Type B pancreatic cell (in vitro differentiated cells): Measurements from ENCODE around the gene LRRC36. TPM values are rescaled to one million over a fixed set of nuclear protein-coding genes. Genes with fewer than 3 reads are reported as not detected.

Experiments
- DNase-seq: peaks from one replicate; pipeline ENCODE4 v3.0.0; 2021; ENCODE audit warnings: mixed read lengths; ENCODE audit not compliant: unreplicated experiment; ENCODE audit errors: extremely low spot score
- H3K27ac Mint-ChIP-seq: 2 replicates; pipeline ENCODE4 v1.8.0; 2021; ENCODE audit warnings: mild to moderate bottlenecking, mixed read lengths
- H3K27me3 Mint-ChIP-seq: 2 replicates; pipeline ENCODE4 v1.8.0; 2021; ENCODE audit warnings: mixed read lengths
- H3K36me3 Mint-ChIP-seq: 2 replicates; pipeline ENCODE4 v1.8.0; 2021; ENCODE audit warnings: mixed read lengths
- H3K4me1 Mint-ChIP-seq: one replicate; pipeline ENCODE4 v1.8.0; 2021; ENCODE audit warnings: mixed read lengths; ENCODE audit not compliant: unreplicated experiment
- H3K4me3 Mint-ChIP-seq: 2 replicates; pipeline ENCODE4 v1.8.0; 2021; ENCODE audit warnings: mild to moderate bottlenecking, mixed read lengths
- H3K9me3 Mint-ChIP-seq: 2 replicates; pipeline ENCODE4 v1.8.0; 2021; ENCODE audit warnings: mixed read lengths
- CTCF ChIP-seq: fragments of 200-600 bp; sonication (generic); conservative IDR thresholded peaks from 2 replicates; pipeline ENCODE4 v1.5.0; 2021; ENCODE audit warnings: antibody characterized with exemption, mild to moderate bottlenecking
- total RNA-seq: library from RNA; stranded (reverse); gene quantifications from 2 replicates; pipeline ENCODE4 v1.2.1, GENCODE V29; 2021; ENCODE audit warnings: low replicate concordance

Gene LRRC36
- total RNA-seq, 1 donor from 2014 or later: 1.1 TPM

GRCh38 chr16:67406111-67406971, 79.7 kb downstream of the LRRC36 start:
- peak overlapping the region; percentile 98 for H3K27ac Mint-ChIP-seq

GRCh38 chr16:67407176-67407787, 80.7 kb downstream of the LRRC36 start:
- H3K36me3 Mint-ChIP-seq: peaks cover 3% of the 10 kb centered on the region
- peak overlapping the region; percentile 84 for H3K27ac Mint-ChIP-seq
- no peak overlapping the region for H3K4me3 Mint-ChIP-seq
- H3K27me3 Mint-ChIP-seq: no peaks in the 10 kb centered on the region
- no peak for TF ChIP-seq CTCF
- no peak for DNase-seq
- peaks cover 31% of the 10 kb centered on the region for H3K4me1 Mint-ChIP-seq
- H3K9me3 Mint-ChIP-seq: no peaks in the 10 kb centered on the region

More at GRCh38 chr16:67406111-67406971, 79.7 kb downstream of the LRRC36 start:
- Mint-ChIP-seq H3K9me3 (no peaks in the 10 kb centered on the region), H3K36me3 (peaks cover 3% of the 10 kb centered on the region), H3K4me3 (no peak overlapping the region), H3K4me1 (peaks cover 35% of the 10 kb centered on the region), H3K27me3 (no peaks in the 10 kb centered on the region)
- TF ChIP-seq CTCF: no peak
- DNase-seq: no peak

GRCh38 chr16:67407788-67408452, 81.3 kb downstream of the LRRC36 start:
- Mint-ChIP-seq H3K27me3 (no peaks in the 10 kb centered on the region), H3K27ac (peak overlapping the region; percentile 84), H3K4me3 (no peak overlapping the region), H3K4me1 (peaks cover 30% of the 10 kb centered on the region), H3K9me3 (no peaks in the 10 kb centered on the region), H3K36me3 (peaks cover 3% of the 10 kb centered on the region)
- TF ChIP-seq CTCF: no peak
- DNase-seq: no peak

- no peaks in the 10 kb centered on the region for H3K36me3 Mint-ChIP-seq
- H3K27ac Mint-ChIP-seq: no peak overlapping the region
- no peak for DNase-seq
- no peaks in the 10 kb centered on the region for H3K27me3 Mint-ChIP-seq
- no peak for TF ChIP-seq CTCF
- no peaks in the 10 kb centered on the region for H3K9me3 Mint-ChIP-seq
- H3K4me3 Mint-ChIP-seq: no peak overlapping the region
- H3K4me1 Mint-ChIP-seq: peaks cover 29% of the 10 kb centered on the region
These were observed 83.0 kb downstream of the LRRC36 start for GRCh38 chr16:67409631-67410030.

- Mint-ChIP-seq H3K4me1 (peaks cover 33% of the 10 kb centered on the region), H3K27me3 (no peaks in the 10 kb centered on the region), H3K36me3 (no peaks in the 10 kb centered on the region), H3K4me3 (no peak overlapping the region), H3K27ac (no peak overlapping the region), H3K9me3 (no peaks in the 10 kb centered on the region)
- TF ChIP-seq CTCF: no peak
- no peak for DNase-seq
These were observed 84.7 kb downstream of the LRRC36 start for GRCh38 chr16:67411339-67411738.
